HG02678 (cell line): ENCODE results near the gene TCERG1L.

Experiments
- ATAC-seq: cut with Tn5 transposase; IDR thresholded peaks from one replicate; pipeline ENCODE4 v1.9.1; 2021; ENCODE audit warnings: mild to moderate bottlenecking, moderate library complexity; ENCODE audit not compliant: unreplicated experiment

Gene TCERG1L

GRCh38 chr10:131316321-131317075 is 5.0 kb upstream of the TCERG1L start:
- ATAC-seq = no peak

GRCh38 chr10:131315344-131315743 is 3.8 kb upstream of the TCERG1L start:
- ATAC-seq = no peak

GRCh38 chr10:131314799-131315198 is 3.3 kb upstream of the TCERG1L start:
- ATAC-seq = no peak

- ATAC-seq = no peak
Observed at GRCh38 chr10:131314148-131314547, 2.6 kb upstream of the TCERG1L start.

- ATAC-seq = no peak
Observed at GRCh38 chr10:131313377-131313776, 1.9 kb upstream of the TCERG1L start.

- no peak for ATAC-seq
Observed at GRCh38 chr10:131312478-131312836, 936 bp upstream of the TCERG1L start.

GRCh38 chr10:131311402-131311660 is 190 bp downstream of the TCERG1L start:
- ATAC-seq = no peak

- ATAC-seq = no peak
Observed at GRCh38 chr10:131310551-131311401, 745 bp downstream of the TCERG1L start.

GRCh38 chr10:131310142-131310541 is 1.4 kb downstream of the TCERG1L start:
- no peak for ATAC-seq

- ATAC-seq = no peak
Observed at GRCh38 chr10:131300508-131300907, 11.0 kb downstream of the TCERG1L start.

- no peak for ATAC-seq
Observed at GRCh38 chr10:131290781-131291180, 20.7 kb downstream of the TCERG1L start.

GRCh38 chr10:131288648-131289047 is 22.9 kb downstream of the TCERG1L start:
- no peak for ATAC-seq

GRCh38 chr10:131282961-131283360 is 28.6 kb downstream of the TCERG1L start:
- ATAC-seq = no peak

- no peak for ATAC-seq
Observed at GRCh38 chr10:131280101-131280500, 31.4 kb downstream of the TCERG1L start.

- no peak for ATAC-seq
Observed at GRCh38 chr10:131279516-131279915, 32.0 kb downstream of the TCERG1L start.

- ATAC-seq = no peak
Observed at GRCh38 chr10:131277969-131278368, 33.6 kb downstream of the TCERG1L start.

- no peak for ATAC-seq
Observed at GRCh38 chr10:131277278-131277677, 34.2 kb downstream of the TCERG1L start.

GRCh38 chr10:131275691-131276090 is 35.8 kb downstream of the TCERG1L start:
- ATAC-seq = no peak

- ATAC-seq = no peak
Observed at GRCh38 chr10:131274883-131275282, 36.6 kb downstream of the TCERG1L start.

GRCh38 chr10:131274133-131274880 is 37.2 kb downstream of the TCERG1L start:
- no peak for ATAC-seq

GRCh38 chr10:131273476-131273875 is 38.0 kb downstream of the TCERG1L start:
- ATAC-seq = no peak
